ENCODE data around the gene CDS2. TPM values are rescaled to one million over a fixed set of nuclear protein-coding genes. Genes with fewer than 3 reads are reported as not detected.

Gene CDS2
- total and polyA plus RNA-seq, 11 donors: 22.5 to 105 (median 83.1) TPM

DNA sequence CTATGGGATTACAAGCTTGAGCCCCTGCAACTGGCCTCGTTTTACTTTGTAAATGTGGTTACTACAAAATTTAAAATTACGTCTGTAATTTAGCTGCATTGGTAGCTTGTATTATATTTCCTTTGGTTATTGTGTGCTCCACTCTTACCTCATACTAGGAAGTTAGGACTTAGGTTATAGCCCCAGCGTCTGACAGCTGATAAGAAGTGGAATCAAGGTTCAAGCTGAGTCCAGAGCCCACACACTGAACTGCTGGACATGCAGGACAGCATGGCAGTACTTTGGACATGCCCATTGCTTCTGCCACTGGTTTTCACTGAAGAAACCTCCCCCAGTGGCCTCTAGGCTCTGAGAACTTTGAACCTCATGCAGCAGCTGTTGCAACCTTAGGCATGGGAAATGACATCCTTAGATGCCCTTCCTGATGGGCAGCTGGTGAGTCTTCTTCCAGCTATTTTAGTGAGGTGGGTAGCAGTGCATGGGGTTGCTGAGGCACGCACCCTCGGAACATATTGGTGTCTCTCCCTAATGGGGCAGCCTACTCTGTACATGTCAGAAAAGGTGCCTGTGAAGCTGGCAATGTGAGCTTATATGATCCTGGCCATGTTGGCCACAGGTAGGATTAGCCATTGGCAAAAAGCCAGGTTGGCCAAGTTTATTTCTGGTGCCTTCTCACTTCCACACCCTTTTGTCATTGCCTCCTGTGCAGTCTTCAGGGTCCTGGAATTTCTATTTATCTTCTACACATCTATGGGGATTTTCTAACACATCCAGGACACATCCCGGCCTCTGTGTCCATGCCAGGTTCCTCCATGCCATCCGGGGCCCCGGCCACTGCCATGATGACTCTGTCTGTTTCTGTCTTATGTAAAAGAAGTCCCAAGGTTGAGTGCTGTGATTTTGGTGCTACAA lies 85.3 kb downstream of the CDS2 start:
- Histone ChIP-seq H3K4me1 (peaks cover 0 to 27% (median 3%) of the 10 kb centered on the region in 12 donors), H3K36me3 (peaks cover 0 to 35% (median 11%) of the 10 kb centered on the region in 9 donors), H3K27ac (no peak overlapping the region), H3K4me3 (no peak overlapping the region), H3K27me3 (no peaks in the 10 kb centered on the region), H3K9me3 (no peaks in the 10 kb centered on the region)
- ATAC-seq: no peak
- no peak for DNase-seq
- intact Hi-C loops (cut with DNase I): loop anchor here in 1 of 10 donors (5.0 kb wide), 1 partner anchor 235 kb away; no protein-coding TSS in a partner anchor
- 92 to 96% (median 94%) methylated on average over 8 of the region's 8 CpGs for WGBS, 4 donors
- no peak for TF ChIP-seq POLR2A (IDR thresholded peaks at IDR 0.05)

DNA sequence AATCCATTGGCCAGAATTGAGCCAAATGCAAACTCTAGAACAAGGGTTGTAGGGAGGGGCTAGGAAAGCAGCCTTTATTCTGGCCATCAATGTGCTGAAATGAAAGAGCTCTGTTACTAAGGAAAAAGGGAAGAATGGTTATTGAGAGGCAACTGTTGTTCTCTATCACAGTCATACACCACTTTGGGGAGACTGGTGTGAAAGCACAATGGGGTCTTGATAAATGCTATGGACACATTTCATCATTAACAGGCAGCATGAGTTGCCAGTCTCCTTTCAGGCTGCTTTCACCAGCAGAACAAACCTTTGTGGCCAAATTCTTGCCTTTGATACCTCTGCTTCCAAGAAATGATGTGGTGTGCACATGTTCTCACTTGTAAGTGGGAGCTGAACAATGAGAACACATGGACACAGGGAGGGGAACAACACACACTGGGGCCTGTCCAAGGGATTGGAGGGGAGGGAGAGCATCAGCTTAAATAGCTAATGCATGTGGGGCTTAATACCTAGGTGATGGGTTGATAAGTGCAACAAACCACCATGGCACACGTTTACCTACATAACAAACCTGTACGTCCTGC lies 86.2 kb downstream of the CDS2 start:
- WGBS, 4 donors: 81 to 97% (median 93%) methylated on average over 2 of the region's 2 CpGs
- Histone ChIP-seq H3K27me3 (no peaks in the 10 kb centered on the region), H3K36me3 (peaks cover 0 to 29% (median 11%) of the 10 kb centered on the region in 9 donors), H3K4me3 (no peak overlapping the region), H3K4me1 (peaks cover 0 to 27% (median 3%) of the 10 kb centered on the region in 12 donors), H3K9me3 (no peaks in the 10 kb centered on the region), H3K27ac (no peak overlapping the region)
- intact Hi-C loops (cut with DNase I): loop anchor here in 1 of 10 donors (5.0 kb wide), 1 partner anchor 234 kb away; no protein-coding TSS in a partner anchor
- ATAC-seq (no peak), DNase-seq (no peak)
- TF ChIP-seq, protein P1, sequence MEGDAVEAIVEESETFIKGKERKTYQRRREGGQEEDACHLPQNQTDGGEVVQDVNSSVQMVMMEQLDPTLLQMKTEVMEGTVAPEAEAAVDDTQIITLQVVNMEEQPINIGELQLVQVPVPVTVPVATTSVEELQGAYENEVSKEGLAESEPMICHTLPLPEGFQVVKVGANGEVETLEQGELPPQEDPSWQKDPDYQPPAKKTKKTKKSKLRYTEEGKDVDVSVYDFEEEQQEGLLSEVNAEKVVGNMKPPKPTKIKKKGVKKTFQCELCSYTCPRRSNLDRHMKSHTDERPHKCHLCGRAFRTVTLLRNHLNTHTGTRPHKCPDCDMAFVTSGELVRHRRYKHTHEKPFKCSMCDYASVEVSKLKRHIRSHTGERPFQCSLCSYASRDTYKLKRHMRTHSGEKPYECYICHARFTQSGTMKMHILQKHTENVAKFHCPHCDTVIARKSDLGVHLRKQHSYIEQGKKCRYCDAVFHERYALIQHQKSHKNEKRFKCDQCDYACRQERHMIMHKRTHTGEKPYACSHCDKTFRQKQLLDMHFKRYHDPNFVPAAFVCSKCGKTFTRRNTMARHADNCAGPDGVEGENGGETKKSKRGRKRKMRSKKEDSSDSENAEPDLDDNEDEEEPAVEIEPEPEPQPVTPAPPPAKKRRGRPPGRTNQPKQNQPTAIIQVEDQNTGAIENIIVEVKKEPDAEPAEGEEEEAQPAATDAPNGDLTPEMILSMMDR (IDR thresholded peaks at IDR 0.05): no peak
- no peak for TF ChIP-seq POLR2A (IDR thresholded peaks at IDR 0.05)

DNA sequence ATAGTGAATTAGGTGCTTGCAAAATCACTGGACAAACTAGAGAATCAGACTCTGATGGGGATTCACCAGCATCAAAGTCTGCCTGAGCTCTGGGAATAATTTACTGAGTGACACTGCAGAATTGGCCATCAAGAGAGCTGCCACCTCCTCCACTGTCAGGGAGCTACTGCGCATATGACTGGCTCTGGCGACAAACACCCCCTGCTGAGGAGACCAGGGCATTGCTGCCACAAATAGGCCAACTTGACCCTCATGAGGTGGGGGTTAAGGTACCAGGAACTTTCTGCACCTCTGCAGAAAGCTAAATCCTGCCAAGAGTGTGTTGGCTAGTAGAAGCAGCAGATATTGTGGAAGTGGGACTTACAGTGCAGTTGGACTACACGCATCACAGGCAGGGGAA lies 88.0 kb downstream of the CDS2 start:
- no peaks in the 10 kb centered on the region for H3K27me3 ChIP-seq
- TF ChIP-seq, protein P1 (IDR thresholded peaks at IDR 0.05): no peak
- TF ChIP-seq POLR2A (IDR thresholded peaks at IDR 0.05): no peak
- H3K4me1 ChIP-seq: peaks cover 0 to 27% (median 3%) of the 10 kb centered on the region in 12 donors
- ATAC-seq: no peak
- H3K36me3 ChIP-seq: peaks cover 0 to 29% (median 7%) of the 10 kb centered on the region in 9 donors
- no peak for DNase-seq
- WGBS, 4 donors: 85 to 95% (median 87%) methylated on average over 3 of the region's 3 CpGs
- no peak overlapping the region for H3K27ac ChIP-seq
- intact Hi-C loops (cut with DNase I): loop anchor here in 1 of 10 donors (5.0 kb wide), 1 partner anchor 232 kb away; no protein-coding TSS in a partner anchor
- H3K9me3 ChIP-seq: no peaks in the 10 kb centered on the region
- no peak overlapping the region for H3K4me3 ChIP-seq

DNA sequence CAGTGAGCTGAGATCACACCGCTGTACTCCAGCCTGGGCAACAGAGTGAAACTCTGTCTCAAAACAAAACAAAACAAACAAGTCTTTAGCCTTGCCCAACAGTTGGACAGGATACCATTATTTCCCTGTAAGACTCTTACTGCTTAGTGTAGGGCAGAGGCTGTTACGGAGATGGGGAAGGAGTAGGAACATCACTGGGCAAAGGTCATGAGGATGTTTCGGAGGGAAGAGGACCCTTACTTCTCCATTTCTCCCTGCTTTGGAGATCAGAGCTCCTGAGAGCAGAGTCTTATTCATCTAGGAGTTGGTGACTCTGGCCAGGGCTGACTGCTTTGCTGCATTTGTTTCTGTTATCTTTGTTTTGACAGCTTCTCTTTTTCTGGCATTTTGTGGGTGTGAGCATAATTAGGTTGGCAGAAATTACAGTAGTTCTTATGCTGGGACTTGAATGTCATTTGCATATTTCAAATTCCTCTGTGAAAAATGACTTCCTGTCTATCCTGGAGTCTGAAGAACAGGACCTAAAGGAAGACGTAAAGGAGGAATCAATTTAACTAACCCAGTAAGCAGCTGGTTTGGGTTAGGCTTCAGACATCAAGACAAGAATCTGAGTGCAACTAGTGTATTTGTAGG lies 89.0 kb downstream of the CDS2 start:
- TF ChIP-seq, protein P1 (IDR thresholded peaks at IDR 0.05): no peak
- TF ChIP-seq POLR2A (IDR thresholded peaks at IDR 0.05): no peak
- WGBS, 4 donors: 68 to 83% (median 73%) methylated on average over 4 of the region's 4 CpGs
- Histone ChIP-seq H3K27ac (no peak overlapping the region), H3K4me1 (peaks cover 0 to 27% (median 3%) of the 10 kb centered on the region in 12 donors), H3K27me3 (no peaks in the 10 kb centered on the region), H3K4me3 (no peak overlapping the region), H3K9me3 (no peaks in the 10 kb centered on the region), H3K36me3 (peaks cover 0 to 25% (median 7%) of the 10 kb centered on the region in 9 donors)
- intact Hi-C loops (cut with DNase I): no loop called here
- ATAC-seq (no peak), DNase-seq (no peak)
